Measurements from ENCODE around the gene MMD.

DNA sequence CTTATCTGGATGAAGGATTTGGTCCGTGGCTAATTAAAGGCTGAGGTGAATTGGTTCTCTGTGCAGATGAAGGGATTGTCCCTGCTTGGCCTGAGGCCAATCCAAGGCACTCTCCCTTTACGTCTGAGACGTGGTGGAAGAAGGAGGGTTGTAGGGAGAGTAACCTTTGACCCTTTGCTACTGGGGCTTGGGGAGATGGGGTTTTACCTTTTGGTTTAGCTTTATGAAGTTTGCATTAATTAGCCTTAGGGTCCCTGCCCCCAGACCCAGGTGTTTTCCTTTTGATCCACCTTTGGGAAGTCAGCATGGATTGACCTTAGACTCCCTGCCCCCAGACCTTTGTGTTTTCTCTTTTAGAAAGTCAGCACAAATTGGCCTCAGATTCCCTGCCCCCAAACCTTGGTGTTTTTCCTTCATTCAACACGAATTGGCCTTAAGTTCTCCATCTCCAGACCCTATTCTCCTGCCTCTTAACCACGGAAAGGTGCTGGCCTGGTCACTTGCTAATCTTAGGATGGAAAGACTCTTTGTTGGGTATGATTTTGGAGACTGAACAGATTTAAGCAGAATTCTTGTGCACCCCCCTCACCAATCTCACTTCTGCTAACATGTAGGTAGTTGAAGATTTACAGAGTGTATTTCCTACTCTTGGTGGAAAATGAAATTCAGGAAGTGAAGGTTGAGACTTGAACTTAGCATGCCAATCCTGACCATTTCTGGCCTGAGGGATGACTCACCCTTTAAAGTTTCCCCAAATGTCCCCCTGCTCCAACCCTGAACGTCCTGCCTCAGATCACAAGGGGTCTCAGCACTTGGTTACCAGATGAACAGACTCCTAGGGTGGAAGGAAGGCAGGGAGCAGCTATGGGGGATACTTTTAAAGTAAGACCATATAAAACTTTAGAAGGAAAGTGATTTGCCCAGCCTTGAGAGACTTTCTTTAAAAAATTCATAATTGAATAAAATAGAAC is 23.1 kb upstream of the MMD start:
- TF ChIP-seq JAZF1 (CRISPR knock-in tag; IDR thresholded peaks at IDR 0.05) (no peak), TCF7 (CRISPR knock-in tag; IDR thresholded peaks at IDR 0.05; ENCODE audit: low read depth) (no peak)
